Skeletal muscle satellite cell (primary cell): ENCODE measurements around the gene FCRLB.
"Not testable (repeated sequence)": the region's sequence is repeated elsewhere in the genome, so short reads cannot be mapped to it uniquely, and the experiment has no call there.

ENCODE experiments used
- H3K27me3 ChIP-seq: 2 replicates; pipeline ENCODE4 v1.7.0; 2013; ENCODE audit warnings: low read length; ENCODE audit not compliant: control insufficient read depth, insufficient read depth
- H3K36me3 ChIP-seq: 2 replicates; pipeline ENCODE4 v1.7.0; 2013; ENCODE audit warnings: mild to moderate bottlenecking, control low read depth, low read length; ENCODE audit not compliant: insufficient read depth
- H3K4me1 ChIP-seq: 2 replicates; pipeline ENCODE4 v1.7.0; 2013; ENCODE audit warnings: low read length; ENCODE audit not compliant: control insufficient read depth, insufficient read depth
- H3K4me2 ChIP-seq: 2 replicates; pipeline ENCODE4 v1.7.0; 2013; ENCODE audit warnings: mild to moderate bottlenecking, low read length
- H3K4me3 ChIP-seq: 2 replicates; pipeline ENCODE4 v1.7.0; 2013; ENCODE audit warnings: low read length
- H3K9ac ChIP-seq: 2 replicates; pipeline ENCODE4 v1.7.0; 2013; ENCODE audit warnings: mild to moderate bottlenecking, low read depth, low read length, moderate library complexity
- H3K9me3 ChIP-seq: replicated peaks from 2 replicates; pipeline ENCODE4 v1.7.0; 2013; ENCODE audit warnings: mild to moderate bottlenecking, control low read depth, low read length

The FCRLB gene

GRCh38 chr1:161698302-161698701 is 23.0 kb upstream of the FCRLB start:
- not testable (repeated sequence) for H3K4me1 ChIP-seq, H3K27me3 ChIP-seq

GRCh38 chr1:161702250-161702649 is 19.1 kb upstream of the FCRLB start:
- Histone ChIP-seq H3K4me3 (no peak overlapping the region), H3K9ac (no peak overlapping the region), H3K4me2 (no peak overlapping the region), H3K4me1 (peaks cover 17% of the 10 kb centered on the region), H3K27me3 (peaks cover 2% of the 10 kb centered on the region), H3K9me3 (no peaks in the 10 kb centered on the region), H3K36me3 (no peaks in the 10 kb centered on the region)

More at GRCh38 chr1:161698302-161698701, 23.0 kb upstream of the FCRLB start:
- H3K9me3 ChIP-seq, H3K4me2 ChIP-seq, H3K36me3 ChIP-seq, H3K4me3 ChIP-seq, H3K9ac ChIP-seq: not testable (repeated sequence)

GRCh38 chr1:161705537-161705936 is 15.8 kb upstream of the FCRLB start:
- Histone ChIP-seq H3K4me1 (peaks cover 17% of the 10 kb centered on the region), H3K9me3 (no peaks in the 10 kb centered on the region), H3K4me3 (no peak overlapping the region), H3K9ac (no peak overlapping the region), H3K4me2 (no peak overlapping the region), H3K27me3 (no peaks in the 10 kb centered on the region), H3K36me3 (no peaks in the 10 kb centered on the region)

- H3K4me2 ChIP-seq: peak overlapping the region; percentile 61
- H3K27me3 ChIP-seq: no peaks in the 10 kb centered on the region
- H3K4me3 ChIP-seq: no peak overlapping the region
- H3K9ac ChIP-seq: peak overlapping the region; percentile 65
- peaks cover 17% of the 10 kb centered on the region for H3K4me1 ChIP-seq
- no peaks in the 10 kb centered on the region for H3K9me3 ChIP-seq
- no peaks in the 10 kb centered on the region for H3K36me3 ChIP-seq
Observed at GRCh38 chr1:161706113-161706481, 15.2 kb upstream of the FCRLB start.

GRCh38 chr1:161706482-161707347 is 14.6 kb upstream of the FCRLB start, which contains the start of gene FCRLA:
FCRLA (plus strand) TSS chr1:161707229; CDS start chr1:161707265, 36 bp downstream.
- H3K36me3 ChIP-seq: no peaks in the 10 kb centered on the region
- no peaks in the 10 kb centered on the region for H3K9me3 ChIP-seq
- peak within 1 kb of the TSS; percentile 9 for H3K4me3 ChIP-seq
- peak within 1 kb of the TSS; percentile 65 for H3K9ac ChIP-seq
- peak within 1 kb of the TSS; percentile 61 for H3K4me2 ChIP-seq
- H3K27me3 ChIP-seq: no peaks in the 10 kb centered on the region
- H3K4me1 ChIP-seq: peaks cover 17% of the 10 kb centered on the region

GRCh38 chr1:161707503-161707902 is 13.8 kb upstream of the FCRLB start:
- no peaks in the 10 kb centered on the region for H3K36me3 ChIP-seq
- H3K9ac ChIP-seq: no peak overlapping the region
- H3K4me3 ChIP-seq: no peak overlapping the region
- no peaks in the 10 kb centered on the region for H3K27me3 ChIP-seq
- H3K4me1 ChIP-seq: peaks cover 17% of the 10 kb centered on the region
- no peaks in the 10 kb centered on the region for H3K9me3 ChIP-seq
- no peak overlapping the region for H3K4me2 ChIP-seq

- peaks cover 4% of the 10 kb centered on the region for H3K27me3 ChIP-seq
- no peaks in the 10 kb centered on the region for H3K36me3 ChIP-seq
- H3K9ac ChIP-seq: no peak overlapping the region
- H3K9me3 ChIP-seq: no peaks in the 10 kb centered on the region
- peaks cover 17% of the 10 kb centered on the region for H3K4me1 ChIP-seq
- no peak overlapping the region for H3K4me3 ChIP-seq
- no peak overlapping the region for H3K4me2 ChIP-seq
Observed at GRCh38 chr1:161709373-161709772, 12.0 kb upstream of the FCRLB start.

- H3K4me1 ChIP-seq: peaks cover 16% of the 10 kb centered on the region
- no peaks in the 10 kb centered on the region for H3K9me3 ChIP-seq
- no peak overlapping the region for H3K9ac ChIP-seq
- peaks cover 8% of the 10 kb centered on the region for H3K27me3 ChIP-seq
- no peak overlapping the region for H3K4me3 ChIP-seq
- H3K4me2 ChIP-seq: no peak overlapping the region
- H3K36me3 ChIP-seq: no peaks in the 10 kb centered on the region
Observed at GRCh38 chr1:161710560-161710959, 10.8 kb upstream of the FCRLB start.

- Histone ChIP-seq H3K36me3 (no peaks in the 10 kb centered on the region), H3K4me2 (no peak overlapping the region), H3K9me3 (no peaks in the 10 kb centered on the region), H3K4me1 (peaks cover 19% of the 10 kb centered on the region), H3K27me3 (peaks cover 19% of the 10 kb centered on the region), H3K4me3 (no peak overlapping the region), H3K9ac (no peak overlapping the region)
Observed at GRCh38 chr1:161718559-161719324, 2.6 kb upstream of the FCRLB start.

GRCh38 chr1:161719325-161719611 is 2.1 kb upstream of the FCRLB start:
- Histone ChIP-seq H3K36me3 (no peaks in the 10 kb centered on the region), H3K9ac (no peak overlapping the region), H3K9me3 (no peaks in the 10 kb centered on the region), H3K4me3 (no peak overlapping the region), H3K4me2 (no peak overlapping the region), H3K27me3 (peaks cover 15% of the 10 kb centered on the region), H3K4me1 (peaks cover 19% of the 10 kb centered on the region)

- no peaks in the 10 kb centered on the region for H3K9me3 ChIP-seq
- no peaks in the 10 kb centered on the region for H3K36me3 ChIP-seq
- peaks cover 19% of the 10 kb centered on the region for H3K4me1 ChIP-seq
- H3K4me3 ChIP-seq: no peak overlapping the region
- H3K9ac ChIP-seq: no peak overlapping the region
- H3K27me3 ChIP-seq: peaks cover 10% of the 10 kb centered on the region
- no peak overlapping the region for H3K4me2 ChIP-seq
Observed at GRCh38 chr1:161720422-161720821, 922 bp upstream of the FCRLB start.
